GM12801 (cell line): ENCODE measurements around the gene MYH3.

ENCODE experiments used
- CTCF ChIP-seq: IDR thresholded peaks from one replicate; pipeline ENCODE4 v1.5.1; 2011; ENCODE audit warnings: control low read depth; ENCODE audit not compliant: insufficient read length; ENCODE audit errors: extremely low read depth

MYH3 gene

GRCh38 chr17:10613775-10614513 lies 43.2 kb downstream of the MYH3 start:
- no peak for TF ChIP-seq CTCF

- no peak for TF ChIP-seq CTCF
Measured at GRCh38 chr17:10612957-10613744, 44.0 kb downstream of the MYH3 start.

GRCh38 chr17:10610884-10611283 lies 46.2 kb downstream of the MYH3 start:
- TF ChIP-seq CTCF = no peak

GRCh38 chr17:10608244-10608643 lies 48.9 kb downstream of the MYH3 start:
- TF ChIP-seq CTCF = no peak

GRCh38 chr17:10606110-10606509 lies 51.0 kb downstream of the MYH3 start:
- TF ChIP-seq CTCF = no peak

- TF ChIP-seq CTCF = no peak
Measured at GRCh38 chr17:10605221-10605783, 51.8 kb downstream of the MYH3 start.

GRCh38 chr17:10604521-10604920 lies 52.6 kb downstream of the MYH3 start:
- no peak for TF ChIP-seq CTCF
